HuH-7.5 (cell line): ENCODE results near the gene TYW3.

Experiments
- DNase-seq: peaks from one replicate; pipeline ENCODE4 v3.0.0; 2011; ENCODE audit warnings: low spot score

The TYW3 gene

GRCh38 chr1:74732960-74733603, at the start of gene TYW3, which contains the start of gene CRYZ:
Gene TYW3, plus strand, starts transcription at chr1:74733152. Its CDS starts 93 bp downstream, at chr1:74733245.
Gene CRYZ, minus strand, starts transcription at chr1:74733050. Its CDS starts 8,229 bp downstream, at chr1:74724821.
- no peak for DNase-seq

GRCh38 chr1:74683656-74684055, 49.3 kb upstream of the TYW3 start:
- DNase-seq: no peak

- DNase-seq: no peak
Measured at GRCh38 chr1:74684301-74684700, 48.7 kb upstream of the TYW3 start.

- no peak for DNase-seq
Measured at GRCh38 chr1:74686928-74687327, 46.0 kb upstream of the TYW3 start.

- no peak for DNase-seq
Measured at GRCh38 chr1:74689621-74690363, 43.2 kb upstream of the TYW3 start.

- DNase-seq: no peak
Measured at GRCh38 chr1:74690364-74690696, 42.6 kb upstream of the TYW3 start.

- DNase-seq: no peak
Measured at GRCh38 chr1:74690909-74691308, 42.0 kb upstream of the TYW3 start.

- no peak for DNase-seq
Measured at GRCh38 chr1:74693473-74693872, 39.5 kb upstream of the TYW3 start.

- DNase-seq: no peak
Measured at GRCh38 chr1:74697832-74698231, 35.1 kb upstream of the TYW3 start.

GRCh38 chr1:74699331-74699730, 33.6 kb upstream of the TYW3 start:
- no peak for DNase-seq

GRCh38 chr1:74703386-74704182, 29.4 kb upstream of the TYW3 start:
- DNase-seq: no peak

- no peak for DNase-seq
Measured at GRCh38 chr1:74712881-74713280, 20.1 kb upstream of the TYW3 start.

GRCh38 chr1:74713849-74714248, 19.1 kb upstream of the TYW3 start:
- DNase-seq: no peak

- DNase-seq: no peak
Measured at GRCh38 chr1:74714429-74715235, 18.3 kb upstream of the TYW3 start.

GRCh38 chr1:74715236-74715502, 17.8 kb upstream of the TYW3 start:
- DNase-seq: no peak

- no peak for DNase-seq
Measured at GRCh38 chr1:74715806-74716205, 17.1 kb upstream of the TYW3 start.

GRCh38 chr1:74716822-74717221, 16.1 kb upstream of the TYW3 start:
- no peak for DNase-seq

GRCh38 chr1:74717626-74718025, 15.3 kb upstream of the TYW3 start:
- no peak for DNase-seq

- no peak for DNase-seq
Measured at GRCh38 chr1:74726063-74726462, 6.9 kb upstream of the TYW3 start.

GRCh38 chr1:74728736-74729135, 4.2 kb upstream of the TYW3 start:
- no peak for DNase-seq

- DNase-seq: no peak
Measured at GRCh38 chr1:74729741-74730478, 3.0 kb upstream of the TYW3 start.
